AG09319 (cell line): Measurements from ENCODE around the gene RNF4.
"Not testable (repeated sequence)": the region's sequence is repeated elsewhere in the genome, so short reads cannot be mapped to it uniquely, and the experiment has no call there.

Experiments
- DNase-seq: peaks from one replicate; pipeline ENCODE4 v3.0.0-alpha.2; 2010; ENCODE audit warnings: low read depth; ENCODE audit errors: extremely low read depth
- CTCF ChIP-seq: IDR thresholded peaks from 2 replicates; pipeline ENCODE4 v1.5.1; 2011; ENCODE audit warnings: low read depth, mild to moderate bottlenecking, inconsistent platforms, low read length, moderate library complexity

Gene RNF4

GRCh38 chr4:2546286-2546823, 77.4 kb downstream of the RNF4 start:
- no peak for TF ChIP-seq CTCF

GRCh38 chr4:2546961-2547691, 78.2 kb downstream of the RNF4 start:
- DNase-seq = not testable (repeated sequence)

More at GRCh38 chr4:2546286-2546823, 77.4 kb downstream of the RNF4 start:
- DNase-seq = no peak

GRCh38 chr4:2551118-2551517, 82.2 kb downstream of the RNF4 start:
- TF ChIP-seq CTCF = no peak

GRCh38 chr4:2552806-2553205, 83.9 kb downstream of the RNF4 start:
- no peak for DNase-seq
- TF ChIP-seq CTCF = no peak

More at GRCh38 chr4:2551118-2551517, 82.2 kb downstream of the RNF4 start:
- DNase-seq = no peak

GRCh38 chr4:2558301-2558700, 89.4 kb downstream of the RNF4 start:
- no peak for DNase-seq
- no peak for TF ChIP-seq CTCF

- no peak for DNase-seq
- no peak for TF ChIP-seq CTCF
Observed at GRCh38 chr4:2560167-2560566, 91.3 kb downstream of the RNF4 start.
